HG03442 (cell line): ENCODE measurements around the gene ZFHX2.
A peak's percentile ranks its signal among the peaks of the same experiment; 100 is the strongest.
"Not testable (repeated sequence)": the region's sequence is repeated elsewhere in the genome, so short reads cannot be mapped to it uniquely, and the experiment has no call there.

Experiments
- ATAC-seq: cut with Tn5 transposase; IDR thresholded peaks from one replicate; pipeline ENCODE4 v1.9.1; 2021; ENCODE audit warnings: mild to moderate bottlenecking, moderate library complexity; ENCODE audit not compliant: unreplicated experiment

ZFHX2 gene

GRCh38 chr14:23551266-23552028 lies at the start of gene ZFHX2:
Gene ZFHX2, minus strand, starts transcription at chr14:23551765. Its CDS starts 16,440 bp downstream, at chr14:23535325.
- peak; percentile 45 for ATAC-seq

GRCh38 chr14:23600806-23601205 lies 49.2 kb upstream of the ZFHX2 start:
- ATAC-seq, result no peak

- no peak for ATAC-seq
Observed at GRCh38 chr14:23600322-23600707, 48.8 kb upstream of the ZFHX2 start.

- ATAC-seq, result not testable (repeated sequence)
Observed at GRCh38 chr14:23594191-23594590, 42.6 kb upstream of the ZFHX2 start.

- no peak for ATAC-seq
Observed at GRCh38 chr14:23590198-23590597, 38.6 kb upstream of the ZFHX2 start.

- ATAC-seq, result no peak
Observed at GRCh38 chr14:23589606-23590005, 38.0 kb upstream of the ZFHX2 start.

- peak; percentile 98 for ATAC-seq
Observed at GRCh38 chr14:23588884-23589598, 37.5 kb upstream of the ZFHX2 start.

GRCh38 chr14:23584527-23585203 lies 33.1 kb upstream of the ZFHX2 start:
- not testable (repeated sequence) for ATAC-seq

- ATAC-seq, result not testable (repeated sequence)
Observed at GRCh38 chr14:23583761-23584526, 32.4 kb upstream of the ZFHX2 start.

GRCh38 chr14:23582906-23583760 lies 31.6 kb upstream of the ZFHX2 start:
- ATAC-seq, result no peak

- no peak for ATAC-seq
Observed at GRCh38 chr14:23580948-23581281, 29.4 kb upstream of the ZFHX2 start.

- ATAC-seq, result no peak
Observed at GRCh38 chr14:23580152-23580926, 28.8 kb upstream of the ZFHX2 start.

GRCh38 chr14:23579739-23580138 lies 28.2 kb upstream of the ZFHX2 start:
- ATAC-seq, result no peak

- no peak for ATAC-seq
Observed at GRCh38 chr14:23579311-23579630, 27.7 kb upstream of the ZFHX2 start.

GRCh38 chr14:23578560-23579310 lies 27.2 kb upstream of the ZFHX2 start, which contains the start of gene JPH4:
Gene JPH4, minus strand, starts transcription at chr14:23578790. Its CDS starts 1,337 bp downstream, at chr14:23577453.
- no peak for ATAC-seq

- no peak for ATAC-seq
Observed at GRCh38 chr14:23577710-23578392, 26.3 kb upstream of the ZFHX2 start.

- no peak for ATAC-seq
Observed at GRCh38 chr14:23577004-23577681, 25.6 kb upstream of the ZFHX2 start.
